Endothelial cell of umbilical vein (primary cell): ENCODE data around the gene HEXIM1. TPM values are rescaled to one million over a fixed set of nuclear protein-coding genes. Genes with fewer than 3 reads are reported as not detected.

Source experiments
- BruUV-seq: library from RNA; stranded (reverse); fragments of 400-500 nt; replicated peaks from 2 replicates; lab custom pipeline; 2021; lab: Mats Ljungman, UMichigan
- CTCF ChIA-PET: fragments of 300-600, 350-600 bp; sonication (Branson Sonifier 250); formaldehyde crosslinking; loops from one replicate; lab custom pipeline; 2021; ENCODE audit warnings: antibody characterized with exemption, inconsistent platforms; lab: Charles Lee
- POLR2A ChIA-PET: fragments of 300-600, 350-600 bp; sonication (Branson Sonifier 250); formaldehyde crosslinking; loops from one replicate; lab custom pipeline; 2021; ENCODE audit warnings: antibody characterized with exemption, inconsistent platforms; lab: Charles Lee
- DNase-seq: peaks from one replicate; pipeline ENCODE4 v3.0.0-alpha.2; 2011; ENCODE audit warnings: low read depth, low spot score
- FAIRE-seq: peaks from 2 replicates; lab custom pipeline; 2011; peaks lifted over from hg19 to GRCh38; lab: Jason Lieb, UNC
- H2AFZ ChIP-seq: 2 replicates; pipeline ENCODE4 v1.6.0; 2012; ENCODE audit warnings: low read depth, low read length, control low read depth, inconsistent platforms
- H3K27ac ChIP-seq: 2 replicates; pipeline ENCODE4 v1.5.1; 2011; ENCODE audit warnings: low read depth, mild to moderate bottlenecking, control low read depth, low read length, moderate library complexity; ENCODE audit not compliant: insufficient read depth
- H3K27me3 ChIP-seq, 2 experiments: 2 replicates each; pipeline versions ENCODE4 v1.6.0 to v1.6.1; 2011; ENCODE audit warnings: low read length in 2 of 2, mixed read lengths in 1 of 2; ENCODE audit not compliant: control insufficient read depth in 2 of 2, insufficient read depth in 2 of 2
- H3K36me3 ChIP-seq, 2 experiments: 2 replicates in 1 of 2; 3 replicates in 1 of 2; pipeline ENCODE4 v1.5.1; 2011; ENCODE audit warnings: low read length in 2 of 2, mild to moderate bottlenecking in 1 of 2, moderate library complexity in 1 of 2; ENCODE audit not compliant: control insufficient read depth in 2 of 2, insufficient read depth in 2 of 2; ENCODE audit errors: extremely low read depth in 1 of 2
- H3K4me1 ChIP-seq: 3 replicates; pipeline ENCODE4 v1.5.1; 2011; ENCODE audit warnings: mild to moderate bottlenecking, low read length; ENCODE audit not compliant: control insufficient read depth, insufficient read depth; ENCODE audit errors: extremely low read depth
- H3K4me2 ChIP-seq: 2 replicates; pipeline ENCODE4 v1.6.1; 2011; ENCODE audit warnings: low read length, control low read depth, mixed read lengths; ENCODE audit not compliant: insufficient read depth
- H3K4me3 ChIP-seq, 3 experiments: fragments of 200-600 bp in 1 of 3; sonication (generic), shearing (Covaris generic) in 1 of 3; replicated peaks in 1 of 3; 2 replicates each; pipeline ENCODE4 v1.5.1; 2011 to 2016; ENCODE audit warnings: control low read depth in 3 of 3, low read length in 3 of 3, mild to moderate bottlenecking in 2 of 3, inconsistent platforms in 1 of 3, low read depth in 1 of 3, moderate library complexity in 1 of 3; ENCODE audit not compliant: insufficient read depth in 1 of 3
- H3K79me2 ChIP-seq: 2 replicates; pipeline ENCODE4 v1.6.0; 2012; ENCODE audit warnings: low read length, inconsistent platforms; ENCODE audit not compliant: control insufficient read depth, insufficient read depth
- H3K9ac ChIP-seq: replicated peaks from 2 replicates; pipeline ENCODE3; 2011; ENCODE audit warnings: low read length, control low read depth; ENCODE audit not compliant: insufficient read depth; ENCODE audit errors: extremely low read depth
- H3K9me1 ChIP-seq: replicated peaks from 3 replicates; pipeline ENCODE4 v1.6.0; 2011; ENCODE audit warnings: mild to moderate bottlenecking, low read length; ENCODE audit not compliant: control insufficient read depth, insufficient read depth; ENCODE audit errors: extremely low read depth
- H3K9me3 ChIP-seq: replicated peaks from 2 replicates; pipeline ENCODE4 v1.5.1; 2012; ENCODE audit warnings: low read length, inconsistent platforms; ENCODE audit not compliant: control insufficient read depth, insufficient read depth
- H4K20me1 ChIP-seq: replicated peaks from 2 replicates; pipeline ENCODE3; 2011; ENCODE audit warnings: mild to moderate bottlenecking, low read length; ENCODE audit not compliant: control insufficient read depth, insufficient read depth; ENCODE audit errors: extremely low read depth
- EZH2 ChIP-seq: IDR thresholded peaks from 2 replicates; pipeline ENCODE4 v1.6.1; 2012; ENCODE audit warnings: borderline replicate concordance, low read depth, mild to moderate bottlenecking, moderate library complexity, low read length, inconsistent platforms; ENCODE audit not compliant: severe bottlenecking
- FOS ChIP-seq: IDR thresholded peaks from 2 replicates; pipeline ENCODE4 v1.6.1; 2011; ENCODE audit warnings: mild to moderate bottlenecking, low read length, moderate library complexity, borderline replicate concordance; ENCODE audit not compliant: insufficient read depth
- POLR2A ChIP-seq: IDR thresholded peaks from 2 replicates; pipeline ENCODE4 v1.6.1; 2012; ENCODE audit warnings: low read depth, mild to moderate bottlenecking, control low read depth, low read length
- POLR2AphosphoS5 ChIP-seq: IDR thresholded peaks from 2 replicates; pipeline ENCODE4 v1.6.1; 2012; ENCODE audit warnings: low read depth, mild to moderate bottlenecking, control low read depth, low read length, moderate library complexity; ENCODE audit not compliant: insufficient read depth
- dilution Hi-C: fragments of 300-500 bp; cut with MboI; formaldehyde crosslinking; loops from one replicate; pipeline ENCODE4 v1.15.0; 2019; ENCODE audit warnings: low sequenced_read_pairs; ENCODE audit not compliant: extremely low pct_ligation_motif_present
- intact Hi-C: fragments of 100-400 bp; cut with micrococcal nuclease; formaldehyde crosslinking; loops from one replicate; pipeline ENCODE4 v1.10.0; 2022
- polyA plus RNA-seq, 4 experiments: library from polyadenylated mRNA; depleted of rRNA in 3 of 4; stranded (reverse) in 3 of 4; unstranded in 1 of 4; fragments of >200 nt; gene quantifications; 2 replicates each; pipeline versions ENCODE4 v1.2.1 to v1.2.3, GENCODE V29; 2011 to 2012; ENCODE audit warnings: missing spikeins in 1 of 4
- total RNA-seq: library from RNA; stranded (reverse); gene quantifications from 2 replicates; pipeline ENCODE4 v1.2.3, GENCODE V29; 2021
- TF ChIP-seq, protein P1 (sequence below): IDR thresholded peaks from 2 replicates; pipeline ENCODE4 v1.6.1; 2011; ENCODE audit not compliant: insufficient read depth, insufficient read length

The HEXIM1 gene
- total and polyA plus RNA-seq, 2 donors (not counting 3 experiments of a cell fraction or from before 2014, with no cell fraction given): 7.0 to 20.0 TPM

- Histone ChIP-seq H4K20me1 (no peaks in the 10 kb centered on the region), H3K9ac (no peak overlapping the region), H3K36me3 (peaks cover 0 to 2% of the 10 kb centered on the region in 2 experiments), H3K27ac (no peak overlapping the region), H3K79me2 (no peaks in the 10 kb centered on the region), H3K9me3 (no peaks in the 10 kb centered on the region), H3K4me2 (no peak overlapping the region), H3K9me1 (no peaks in the 10 kb centered on the region), H3K4me1 (no peaks in the 10 kb centered on the region), H3K27me3 (no peaks in the 10 kb centered on the region), H3K4me3 (no peak overlapping the region), H2AFZ (no peak overlapping the region)
- DNase-seq (no peak), FAIRE-seq (no peak)
- BruUV-seq: no TSS peak
- dilution Hi-C loops (no loop called here), intact Hi-C loops (no loop called here)
- CTCF ChIA-PET: interaction anchor here (6.9 kb wide), 1 partner anchor 19 kb away, joined by 34 read pairs; the partner anchor contains the start of gene ACBD4
- TF ChIP-seq, protein P1, sequence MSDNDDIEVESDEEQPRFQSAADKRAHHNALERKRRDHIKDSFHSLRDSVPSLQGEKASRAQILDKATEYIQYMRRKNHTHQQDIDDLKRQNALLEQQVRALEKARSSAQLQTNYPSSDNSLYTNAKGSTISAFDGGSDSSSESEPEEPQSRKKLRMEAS: no peak
- TF ChIP-seq EZH2 (no peak), FOS (no peak)
- POLR2A ChIA-PET: no interaction called here
Measured at GRCh38 chr17:45115871-45116270, 32.4 kb upstream of the HEXIM1 start.

GRCh38 chr17:45116434-45117016, 31.8 kb upstream of the HEXIM1 start:
- TF ChIP-seq POLR2A: no peak
- no peak for TF ChIP-seq POLR2AphosphoS5
- Histone ChIP-seq H3K27me3 (no peaks in the 10 kb centered on the region), H3K27ac (no peak overlapping the region), H3K4me2 (no peak overlapping the region), H3K4me1 (no peaks in the 10 kb centered on the region), H2AFZ (no peak overlapping the region), H3K9ac (no peak overlapping the region), H4K20me1 (no peaks in the 10 kb centered on the region), H3K4me3 (no peak overlapping the region), H3K9me1 (no peaks in the 10 kb centered on the region), H3K9me3 (no peaks in the 10 kb centered on the region), H3K79me2 (no peaks in the 10 kb centered on the region), H3K36me3 (peaks cover 0 to 2% of the 10 kb centered on the region in 2 experiments)
- dilution Hi-C loops (no loop called here), intact Hi-C loops (no loop called here)
- CTCF ChIA-PET: interaction anchor here (2.6 to 6.9 kb wide), 2 partner anchors 8 to 19 kb away, joined by 10 to 34 read pairs; partner anchors contain the start of gene ACBD4
- POLR2A ChIA-PET: no interaction called here
- BruUV-seq: no TSS peak
- FAIRE-seq (no peak), DNase-seq (no peak)
